ENCODE results near the gene NOTCH1.

- TF ChIP-seq ESRRA (IDR thresholded peaks at IDR 0.05; ENCODE audit: borderline replicate concordance, low read length) (no peak), FOSL2 (IDR thresholded peaks at IDR 0.05) (no peak), FOSL2 (CRISPR knock-in tag; IDR thresholded peaks at IDR 0.05) (no peak), POLR2AphosphoS2 (conservative IDR thresholded peaks at IDR 0.05; ENCODE audit: low read length) (no peak), MAFK (IDR thresholded peaks at IDR 0.05; ENCODE audit: partially characterized antibody) (no peak), BHLHE40 (IDR thresholded peaks at IDR 0.05; ENCODE audit: low read depth, low read length) (no peak), RAD21 (conservative IDR thresholded peaks at IDR 0.05 in 1 of 2, IDR thresholded peaks at IDR 0.05 in 1 of 2) (no peak)
- TF ChIP-seq, protein P1, sequence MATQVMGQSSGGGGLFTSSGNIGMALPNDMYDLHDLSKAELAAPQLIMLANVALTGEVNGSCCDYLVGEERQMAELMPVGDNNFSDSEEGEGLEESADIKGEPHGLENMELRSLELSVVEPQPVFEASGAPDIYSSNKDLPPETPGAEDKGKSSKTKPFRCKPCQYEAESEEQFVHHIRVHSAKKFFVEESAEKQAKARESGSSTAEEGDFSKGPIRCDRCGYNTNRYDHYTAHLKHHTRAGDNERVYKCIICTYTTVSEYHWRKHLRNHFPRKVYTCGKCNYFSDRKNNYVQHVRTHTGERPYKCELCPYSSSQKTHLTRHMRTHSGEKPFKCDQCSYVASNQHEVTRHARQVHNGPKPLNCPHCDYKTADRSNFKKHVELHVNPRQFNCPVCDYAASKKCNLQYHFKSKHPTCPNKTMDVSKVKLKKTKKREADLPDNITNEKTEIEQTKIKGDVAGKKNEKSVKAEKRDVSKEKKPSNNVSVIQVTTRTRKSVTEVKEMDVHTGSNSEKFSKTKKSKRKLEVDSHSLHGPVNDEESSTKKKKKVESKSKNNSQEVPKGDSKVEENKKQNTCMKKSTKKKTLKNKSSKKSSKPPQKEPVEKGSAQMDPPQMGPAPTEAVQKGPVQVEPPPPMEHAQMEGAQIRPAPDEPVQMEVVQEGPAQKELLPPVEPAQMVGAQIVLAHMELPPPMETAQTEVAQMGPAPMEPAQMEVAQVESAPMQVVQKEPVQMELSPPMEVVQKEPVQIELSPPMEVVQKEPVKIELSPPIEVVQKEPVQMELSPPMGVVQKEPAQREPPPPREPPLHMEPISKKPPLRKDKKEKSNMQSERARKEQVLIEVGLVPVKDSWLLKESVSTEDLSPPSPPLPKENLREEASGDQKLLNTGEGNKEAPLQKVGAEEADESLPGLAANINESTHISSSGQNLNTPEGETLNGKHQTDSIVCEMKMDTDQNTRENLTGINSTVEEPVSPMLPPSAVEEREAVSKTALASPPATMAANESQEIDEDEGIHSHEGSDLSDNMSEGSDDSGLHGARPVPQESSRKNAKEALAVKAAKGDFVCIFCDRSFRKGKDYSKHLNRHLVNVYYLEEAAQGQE (IDR thresholded peaks at IDR 0.05), result no peak
These were observed 17.0 kb downstream of the NOTCH1 start for GRCh38 chr9:136528716-136529341.
